ENCODE data around the gene PIP5KL1.

PIP5KL1 gene

GRCh38 chr9:127903557-127904475, 26.8 kb downstream of the PIP5KL1 start:
- TF ChIP-seq CTCF (IDR thresholded peaks at IDR 0.05; ENCODE audit: low read depth, low read length), result no peak
- no peak for DNase-seq (ENCODE audit: extremely low read depth, low read depth)

GRCh38 chr9:127899128-127899943, 31.2 kb downstream of the PIP5KL1 start, which contains the start of gene ST6GALNAC6:
ST6GALNAC6 (minus strand) TSS chr9:127899603; CDS start chr9:127897981, 1,622 bp downstream.
- no peak for TF ChIP-seq CTCF (IDR thresholded peaks at IDR 0.05; ENCODE audit: low read depth, low read length)
- DNase-seq (ENCODE audit: extremely low read depth, low read depth), result no peak

- TF ChIP-seq CTCF (IDR thresholded peaks at IDR 0.05; ENCODE audit: low read depth, low read length), result no peak
- peak; percentile 84 for DNase-seq (ENCODE audit: extremely low read depth, low read depth)
These were observed 32.0 kb downstream of the PIP5KL1 start for GRCh38 chr9:127898433-127899127.

DNA sequence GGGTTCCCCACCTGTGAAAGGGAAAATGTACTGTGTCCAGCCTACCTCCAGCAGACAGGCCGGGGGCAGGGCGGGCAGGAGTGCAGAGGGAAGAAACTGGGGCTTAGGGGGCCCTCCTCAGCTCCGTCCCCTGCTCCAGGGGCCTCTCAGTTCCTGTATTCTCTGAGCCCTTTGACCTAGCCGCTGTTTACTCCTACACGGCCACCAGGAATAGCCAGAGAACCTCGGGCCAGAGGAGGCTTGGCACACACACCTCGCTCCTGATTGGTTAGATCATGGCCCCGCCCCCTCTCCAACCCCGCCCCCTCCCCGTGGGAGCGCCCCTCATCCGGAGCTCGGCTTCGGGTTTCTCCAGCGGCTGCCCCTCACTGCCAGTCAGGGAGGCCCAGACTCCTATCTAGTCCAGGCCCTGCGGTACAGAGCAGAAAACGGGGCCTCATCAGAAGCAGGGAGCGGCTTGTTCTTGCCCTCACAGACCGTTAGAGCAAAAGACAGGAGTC, 33.3 kb downstream of the PIP5KL1 start:
- TF ChIP-seq CTCF (IDR thresholded peaks at IDR 0.05; ENCODE audit: low read depth, low read length), result no peak
- DNase-seq (ENCODE audit: extremely low read depth, low read depth), result no peak

DNA sequence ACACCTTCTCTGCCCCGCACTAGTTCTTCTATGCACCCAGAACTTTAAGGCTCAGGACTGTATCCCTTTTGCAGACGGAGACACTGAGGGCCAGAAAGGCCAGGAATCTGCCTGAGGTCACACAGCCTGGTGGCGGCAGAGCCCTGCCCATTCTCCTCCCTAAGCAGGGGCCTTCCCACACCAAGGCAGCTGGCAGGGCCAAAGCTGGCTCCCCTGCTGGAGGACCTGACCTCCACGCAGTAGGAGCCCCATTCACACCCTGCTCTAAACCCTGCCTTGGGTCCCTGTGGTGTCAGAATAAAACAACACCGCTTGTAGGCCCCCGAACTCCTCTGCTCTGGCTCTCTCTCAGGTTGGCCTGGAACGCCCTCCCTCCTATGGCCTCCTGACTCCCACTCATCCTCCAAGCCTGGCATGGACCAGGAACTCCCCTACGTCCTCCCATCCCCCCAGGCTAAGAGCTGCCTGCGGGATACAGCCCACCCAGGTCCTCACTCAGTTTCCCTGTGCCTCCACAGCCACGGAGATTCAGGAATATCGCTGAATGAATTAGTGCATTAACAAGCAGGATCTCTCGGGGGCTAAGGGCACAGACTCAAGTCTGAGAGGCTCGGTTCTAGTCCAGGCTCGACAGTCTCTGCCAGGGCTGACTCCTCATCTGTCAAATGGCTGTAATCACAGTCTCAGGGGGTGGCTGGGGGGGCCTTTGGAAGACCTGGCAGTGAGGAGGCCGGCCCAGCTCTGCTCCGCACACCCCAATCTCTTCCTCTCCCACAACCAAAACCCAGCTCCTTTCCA, 34.0 kb downstream of the PIP5KL1 start:
- DNase-seq (ENCODE audit: extremely low read depth, low read depth), result no peak
- no peak for TF ChIP-seq CTCF (IDR thresholded peaks at IDR 0.05; ENCODE audit: low read depth, low read length)

GRCh38 chr9:127895811-127896210, 34.8 kb downstream of the PIP5KL1 start:
- no peak for DNase-seq (ENCODE audit: extremely low read depth, low read depth)
- no peak for TF ChIP-seq CTCF (IDR thresholded peaks at IDR 0.05; ENCODE audit: low read depth, low read length)

Data from AG09319 (cell line).